NCI-H345 treated with DMSO at 0.1 percent for 48 hours (cell line): Measurements from ENCODE around the gene ILKAP.
A peak's percentile ranks its signal among the peaks of the same experiment; 100 is the strongest.

ENCODE experiments used
- DNase-seq: peaks from one replicate; lab custom pipeline; 2025; ENCODE audit not compliant: unreplicated experiment; lab: John Stamatoyannopoulos, UW

Gene ILKAP

GRCh38 chr2:238166391-238167343 lies 36.8 kb downstream of the ILKAP start:
- DNase-seq, result no peak

- DNase-seq, result no peak
Observed at GRCh38 chr2:238165288-238165921, 38.1 kb downstream of the ILKAP start.

GRCh38 chr2:238164906-238165287 lies 38.6 kb downstream of the ILKAP start:
- DNase-seq, result no peak

- DNase-seq, result no peak
Observed at GRCh38 chr2:238163481-238164198, 39.9 kb downstream of the ILKAP start.

GRCh38 chr2:238162846-238163441 lies 40.6 kb downstream of the ILKAP start:
- no peak for DNase-seq

- DNase-seq, result no peak
Observed at GRCh38 chr2:238162251-238162845, 41.1 kb downstream of the ILKAP start.

- DNase-seq, result no peak
Observed at GRCh38 chr2:238161291-238162051, 42.0 kb downstream of the ILKAP start.

GRCh38 chr2:238160206-238161129 lies 43.0 kb downstream of the ILKAP start:
- DNase-seq, result no peak

- DNase-seq, result no peak
Observed at GRCh38 chr2:238159661-238160205, 43.8 kb downstream of the ILKAP start.

GRCh38 chr2:238159071-238159539 lies 44.4 kb downstream of the ILKAP start:
- no peak for DNase-seq

GRCh38 chr2:238158509-238159070 lies 44.9 kb downstream of the ILKAP start, which contains the start of gene ERFE:
ERFE (plus strand) TSS chr2:238158970; CDS start chr2:238159008, 38 bp downstream.
- DNase-seq, result no peak

GRCh38 chr2:238158018-238158508 lies 45.4 kb downstream of the ILKAP start:
- peak; percentile 54 for DNase-seq

- peak; percentile 70 for DNase-seq
Observed at GRCh38 chr2:238157506-238158017, 45.9 kb downstream of the ILKAP start.

- no peak for DNase-seq
Observed at GRCh38 chr2:238155761-238156694, 47.5 kb downstream of the ILKAP start.

- DNase-seq, result no peak
Observed at GRCh38 chr2:238155051-238155760, 48.3 kb downstream of the ILKAP start.

- no peak for DNase-seq
Observed at GRCh38 chr2:238154570-238154969, 48.9 kb downstream of the ILKAP start.
